ENCODE results near the gene SOHLH1.

The SOHLH1 gene

GRCh38 chr9:135699440-135699839 is at the start of gene SOHLH1:
Gene SOHLH1, minus strand, starts transcription at chr9:135699481. Its CDS starts 14 bp downstream, at chr9:135699467.
- no peak for TF ChIP-seq RAD21 (IDR thresholded peaks at IDR 0.05; ENCODE audit: low read depth)
- TF ChIP-seq TEAD4 (IDR thresholded peaks at IDR 0.05): no peak
- TF ChIP-seq, protein P1, sequence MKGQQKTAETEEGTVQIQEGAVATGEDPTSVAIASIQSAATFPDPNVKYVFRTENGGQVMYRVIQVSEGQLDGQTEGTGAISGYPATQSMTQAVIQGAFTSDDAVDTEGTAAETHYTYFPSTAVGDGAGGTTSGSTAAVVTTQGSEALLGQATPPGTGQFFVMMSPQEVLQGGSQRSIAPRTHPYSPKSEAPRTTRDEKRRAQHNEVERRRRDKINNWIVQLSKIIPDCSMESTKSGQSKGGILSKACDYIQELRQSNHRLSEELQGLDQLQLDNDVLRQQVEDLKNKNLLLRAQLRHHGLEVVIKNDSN (IDR thresholded peaks at IDR 0.05): peak; percentile 40; the same call in 1 of the 2 replicates

DNA sequence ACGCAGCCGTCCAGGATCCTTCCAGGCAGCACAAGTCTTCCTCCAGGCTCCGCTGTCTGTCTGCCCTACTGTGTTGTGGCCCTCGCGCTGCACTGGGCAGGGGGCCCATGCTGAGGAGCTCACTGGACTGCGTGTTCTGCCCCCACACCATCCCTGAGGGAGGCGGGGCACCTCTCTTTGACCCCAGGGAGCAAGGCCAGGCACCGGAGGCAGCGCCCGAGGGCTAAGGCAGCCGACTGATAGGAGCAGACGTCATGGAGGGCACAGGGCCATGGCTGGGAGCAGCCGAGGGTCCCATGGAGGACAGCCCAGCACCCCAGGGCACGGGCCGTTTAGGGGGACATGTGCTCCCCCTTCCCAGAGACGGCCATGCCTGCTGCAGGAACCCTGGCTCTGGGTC is 49.4 kb upstream of the SOHLH1 start:
- TF ChIP-seq RAD21 (IDR thresholded peaks at IDR 0.05; ENCODE audit: low read depth) (no peak), EGR1 (IDR thresholded peaks at IDR 0.05) (no peak), REST (IDR thresholded peaks at IDR 0.05; ENCODE audit: low read depth) (no peak), ZBTB7A (IDR thresholded peaks at IDR 0.05; ENCODE audit: low read depth) (no peak)

- TF ChIP-seq TCF12 (IDR thresholded peaks at IDR 0.05; ENCODE audit: low read depth): no peak
- no peak for TF ChIP-seq EP300 (IDR thresholded peaks at IDR 0.05; ENCODE audit: borderline replicate concordance)
- TF ChIP-seq FOXM1 (IDR thresholded peaks at IDR 0.05; ENCODE audit: borderline replicate concordance, low read depth): no peak
- TF ChIP-seq CEBPB (IDR thresholded peaks at IDR 0.05): no peak
These were observed 48.0 kb upstream of the SOHLH1 start for GRCh38 chr9:135747311-135747710.

DNA sequence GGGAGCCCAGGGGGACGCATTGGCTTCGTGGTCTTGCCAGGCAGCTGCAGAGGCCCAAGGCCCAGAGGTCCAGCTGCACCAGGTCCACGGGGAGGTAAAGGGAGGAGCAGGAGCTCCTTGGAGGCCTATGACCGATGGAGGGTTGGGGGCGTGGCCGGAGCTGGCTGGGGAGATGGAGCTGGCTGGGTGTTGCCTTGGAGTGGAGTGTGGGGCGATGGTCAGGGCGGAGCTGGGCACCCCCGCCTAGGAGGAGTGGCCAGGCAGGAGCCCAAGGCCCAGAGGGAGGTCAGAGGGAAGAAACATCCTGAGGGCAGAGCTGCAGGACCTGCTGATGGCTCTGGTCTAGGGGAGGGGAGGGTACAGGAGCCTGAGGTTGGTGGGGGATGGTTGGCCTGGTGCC is 47.3 kb upstream of the SOHLH1 start:
- no peak for TF ChIP-seq TEAD4 (IDR thresholded peaks at IDR 0.05)
- no peak for TF ChIP-seq ZBTB7A (IDR thresholded peaks at IDR 0.05; ENCODE audit: low read depth)
- TF ChIP-seq TAF1 (IDR thresholded peaks at IDR 0.05; ENCODE audit: low read depth): no peak
- no peak for TF ChIP-seq REST (IDR thresholded peaks at IDR 0.05; ENCODE audit: low read depth)
- TF ChIP-seq EP300 (IDR thresholded peaks at IDR 0.05; ENCODE audit: borderline replicate concordance): no peak
- TF ChIP-seq TCF12 (IDR thresholded peaks at IDR 0.05; ENCODE audit: low read depth): no peak
- TF ChIP-seq EGR1 (IDR thresholded peaks at IDR 0.05): no peak
- TF ChIP-seq NFIC (IDR thresholded peaks at IDR 0.05): no peak
- TF ChIP-seq RAD21 (IDR thresholded peaks at IDR 0.05; ENCODE audit: low read depth): no peak
- TF ChIP-seq, protein P1 (IDR thresholded peaks at IDR 0.05): no peak
- no peak for TF ChIP-seq YY1 (IDR thresholded peaks at IDR 0.05; ENCODE audit: low read depth)
- TF ChIP-seq CREB1 (IDR thresholded peaks at IDR 0.05; ENCODE audit: low read depth): no peak
- no peak for TF ChIP-seq CEBPB (IDR thresholded peaks at IDR 0.05)
- no peak for TF ChIP-seq FOXM1 (IDR thresholded peaks at IDR 0.05; ENCODE audit: borderline replicate concordance, low read depth)
- TF ChIP-seq, protein P2, sequence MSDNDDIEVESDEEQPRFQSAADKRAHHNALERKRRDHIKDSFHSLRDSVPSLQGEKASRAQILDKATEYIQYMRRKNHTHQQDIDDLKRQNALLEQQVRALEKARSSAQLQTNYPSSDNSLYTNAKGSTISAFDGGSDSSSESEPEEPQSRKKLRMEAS (IDR thresholded peaks at IDR 0.05): no peak

DNA sequence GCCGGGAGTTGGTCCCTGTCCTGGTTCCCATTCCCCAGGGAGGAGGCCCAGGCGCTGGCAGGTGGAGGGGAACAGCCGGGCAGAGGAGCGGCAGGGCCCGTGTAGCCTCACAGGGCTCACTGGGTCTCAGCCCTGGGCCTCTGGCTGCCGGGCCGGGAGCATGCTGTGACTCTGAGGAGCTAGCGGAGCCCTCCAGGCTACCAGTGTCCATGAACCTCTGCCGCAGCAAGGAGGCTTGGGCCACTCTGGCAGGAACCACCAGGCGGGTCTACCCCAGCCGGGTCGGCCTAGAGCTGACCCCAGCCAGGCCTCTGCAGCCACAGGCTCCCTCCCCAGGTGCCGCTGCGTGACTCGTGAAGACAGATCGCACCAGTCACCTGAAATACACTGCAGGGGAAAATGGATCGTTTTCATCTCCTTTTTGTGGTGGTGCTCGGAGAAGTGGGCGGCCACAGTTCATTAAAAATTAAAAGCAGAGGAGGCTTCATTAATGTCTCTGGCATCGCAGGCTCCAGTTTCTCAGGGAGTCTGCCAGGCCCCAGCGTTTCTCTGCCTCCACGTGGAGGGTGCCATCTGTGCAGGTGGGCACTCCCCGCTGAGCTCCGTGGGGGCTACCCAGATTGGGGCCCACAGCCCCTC is 46.5 kb upstream of the SOHLH1 start:
- TF ChIP-seq NFIC (IDR thresholded peaks at IDR 0.05) (no peak), EP300 (IDR thresholded peaks at IDR 0.05; ENCODE audit: borderline replicate concordance) (no peak), FOXM1 (IDR thresholded peaks at IDR 0.05; ENCODE audit: borderline replicate concordance, low read depth) (no peak), TAF1 (IDR thresholded peaks at IDR 0.05; ENCODE audit: low read depth) (no peak), ZBTB7A (IDR thresholded peaks at IDR 0.05; ENCODE audit: low read depth) (no peak), EGR1 (IDR thresholded peaks at IDR 0.05) (no peak), CREB1 (IDR thresholded peaks at IDR 0.05; ENCODE audit: low read depth) (no peak), TEAD4 (IDR thresholded peaks at IDR 0.05) (no peak), YY1 (IDR thresholded peaks at IDR 0.05; ENCODE audit: low read depth) (no peak), RAD21 (IDR thresholded peaks at IDR 0.05; ENCODE audit: low read depth) (no peak), REST (IDR thresholded peaks at IDR 0.05; ENCODE audit: low read depth) (no peak), TCF12 (IDR thresholded peaks at IDR 0.05; ENCODE audit: low read depth) (no peak), CEBPB (IDR thresholded peaks at IDR 0.05) (no peak)
- TF ChIP-seq, protein P1 (IDR thresholded peaks at IDR 0.05): no peak
- TF ChIP-seq, protein P2 (IDR thresholded peaks at IDR 0.05): no peak
